ENCODE measurements around the gene RFXANK. TPM values are rescaled to one million over a fixed set of nuclear protein-coding genes. Genes with fewer than 3 reads are reported as not detected.

The RFXANK gene
- total and polyA plus RNA-seq, 9 of the 15 experiments (the other 6 are each of a cell fraction or from before 2014, with no cell fraction given): 68.6 to 181 (median 150) TPM

GRCh38 chr19:19203012-19203856 is 11.2 kb downstream of the RFXANK start, which contains the start of gene NR2C2AP (continued):
- no peak for TF ChIP-seq E2F5 (CRISPR knock-in tag; IDR thresholded peaks at IDR 0.05)
- no peak for TF ChIP-seq ID3 (CRISPR knock-in tag; IDR thresholded peaks at IDR 0.05)
- TF ChIP-seq ID3 (tag; IDR thresholded peaks at IDR 0.05): no peak
- TF ChIP-seq SOX6 (IDR thresholded peaks at IDR 0.05): no peak
- TF ChIP-seq MTA3 (IDR thresholded peaks at IDR 0.05; ENCODE audit: borderline replicate concordance): no peak
- peak; percentile 41; the same call in 1 of the 2 replicates for TF ChIP-seq POLR2AphosphoS5 (IDR thresholded peaks at IDR 0.05; ENCODE audit: control insufficient read depth, insufficient read depth, low read depth, low read length)
- no peak for TF ChIP-seq CBX8 (IDR thresholded peaks at IDR 0.05; ENCODE audit: borderline replicate concordance, extremely low read depth, low read depth, low read length, poor library complexity, severe bottlenecking)
- no peak for TF ChIP-seq BRD9 (IDR thresholded peaks at IDR 0.05; ENCODE audit: low read depth, partially characterized antibody)
- TF ChIP-seq HNRNPK (IDR thresholded peaks at IDR 0.05; ENCODE audit: low read depth, low read length, poor library complexity, severe bottlenecking): no peak
- TF ChIP-seq ZEB2 (IDR thresholded peaks at IDR 0.05): no peak
- TF ChIP-seq ZFP91 (CRISPR knock-in tag; IDR thresholded peaks at IDR 0.05): peak; percentile 96
- TF ChIP-seq ZNF609 (CRISPR knock-in tag; IDR thresholded peaks at IDR 0.05; ENCODE audit: borderline replicate concordance): no peak
- TF ChIP-seq POLR2A (conservative IDR thresholded peaks at IDR 0.05): peak; percentile 78
- peak; percentile 55 for TF ChIP-seq GABPA (tag; conservative IDR thresholded peaks at IDR 0.05; ENCODE audit: low read depth)
- peak; percentile 69 for TF ChIP-seq HINFP (tag; conservative IDR thresholded peaks at IDR 0.05; ENCODE audit: low read depth)
- peak; percentile 83 for TF ChIP-seq MAX (CRISPR knock-in tag; IDR thresholded peaks at IDR 0.05)

Data from K562 (cell line).